Measurements from ENCODE around the gene UQCRC1.

Gene UQCRC1

DNA sequence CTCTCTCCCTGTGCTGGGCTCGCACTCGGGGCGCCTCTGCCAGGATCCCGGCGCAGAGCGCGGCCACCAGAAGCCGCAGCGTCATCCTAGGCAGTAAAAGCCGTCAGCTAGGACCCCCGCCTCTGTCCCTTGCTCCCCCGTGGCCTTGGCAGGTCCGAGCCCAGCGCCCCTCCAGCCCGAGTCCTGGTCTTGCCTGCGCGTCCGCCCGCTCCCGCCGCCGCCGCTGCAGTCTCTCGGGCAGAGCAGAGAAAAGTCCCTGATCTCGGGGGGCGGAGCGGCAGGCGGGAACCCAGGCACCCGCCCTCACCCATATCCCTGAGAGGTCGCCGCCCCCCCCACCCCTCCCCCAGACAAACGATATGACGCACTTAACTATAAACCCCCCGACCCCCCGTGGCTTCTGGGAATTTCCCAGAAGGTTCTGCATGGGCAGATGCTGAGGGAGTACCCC is 14.3 kb downstream of the UQCRC1 start, which contains the start of gene COL7A1:
Gene COL7A1 (minus strand): TSS at position 255 of the 451 bp plus-strand sequence. CDS start 170 bp downstream, at position 85.
- H2AFZ ChIP-seq (ENCODE audit: low read depth, low read length): no peak within 1 kb of the TSS
- no peak for ATAC-seq (ENCODE audit: insufficient read depth, low read depth)

DNA sequence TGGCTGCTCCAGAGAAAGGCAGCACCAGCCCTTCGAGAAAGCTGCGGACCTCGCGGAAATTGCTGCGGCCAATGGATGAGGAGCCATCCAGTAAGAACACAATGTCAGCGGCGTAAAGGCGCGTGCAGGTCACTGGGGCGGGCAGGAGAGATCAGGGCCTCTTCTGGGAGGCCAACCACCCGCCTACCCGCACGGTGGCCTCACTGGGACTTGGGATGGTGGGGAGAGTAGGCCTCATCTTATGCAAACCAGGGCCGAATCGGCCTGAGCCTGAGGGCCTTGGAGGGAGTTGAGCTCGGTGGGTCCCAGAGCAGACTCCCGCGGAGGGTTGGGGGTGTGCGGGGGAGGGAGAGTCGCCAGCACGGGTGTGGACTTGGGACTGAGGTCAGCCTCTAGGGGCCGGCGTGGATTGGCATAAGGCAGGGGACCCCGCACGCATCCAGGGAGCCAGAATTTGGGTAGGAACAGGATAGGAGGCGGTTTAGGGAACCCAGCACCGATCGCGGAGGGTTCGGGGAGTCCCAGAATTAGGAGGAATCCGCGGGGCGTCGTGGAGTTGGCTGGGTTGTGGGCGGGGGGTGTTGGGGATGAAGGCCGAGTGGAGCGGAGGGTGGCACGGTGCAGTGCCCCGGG is 14.9 kb downstream of the UQCRC1 start:
- Histone ChIP-seq H3K27ac (ENCODE audit: low read length) (no peak overlapping the region), H2AFZ (ENCODE audit: low read depth, low read length) (no peak overlapping the region), H3K4me3 (ENCODE audit: low read depth in 1 of 2, low read length in 2 of 2) (no peak overlapping the region)

More for the DNA sequence above, 14.3 kb downstream of the UQCRC1 start, which contains the start of gene COL7A1:
- Histone ChIP-seq H3K9me3 (ENCODE audit: insufficient read depth, low read length, severe bottlenecking) (no peaks in the 10 kb centered on the region), H4K20me1 (ENCODE audit: insufficient read depth, low read length) (peaks cover 13% of the 10 kb centered on the region; the same call in 1 of the 2 replicates), H3K9ac (ENCODE audit: low read depth, low read length) (no peak within 1 kb of the TSS), H3K79me2 (ENCODE audit: insufficient read depth, low read length) (no peaks in the 10 kb centered on the region), H3K27me3 (ENCODE audit: insufficient read depth, low read length, poor library complexity) (no peaks in the 10 kb centered on the region), H3K4me3 (ENCODE audit: low read depth in 1 of 2, low read length in 2 of 2) (no peak within 1 kb of the TSS), H3K4me2 (ENCODE audit: insufficient read depth, low read length) (no peak within 1 kb of the TSS), H3K36me3 (ENCODE audit: insufficient read depth, low read length) (peaks cover 26% of the 10 kb centered on the region), H3K27ac (ENCODE audit: low read length) (no peak within 1 kb of the TSS), H3K4me1 (ENCODE audit: insufficient read depth, low read length) (no peaks in the 10 kb centered on the region)
- TF ChIP-seq, protein P1, sequence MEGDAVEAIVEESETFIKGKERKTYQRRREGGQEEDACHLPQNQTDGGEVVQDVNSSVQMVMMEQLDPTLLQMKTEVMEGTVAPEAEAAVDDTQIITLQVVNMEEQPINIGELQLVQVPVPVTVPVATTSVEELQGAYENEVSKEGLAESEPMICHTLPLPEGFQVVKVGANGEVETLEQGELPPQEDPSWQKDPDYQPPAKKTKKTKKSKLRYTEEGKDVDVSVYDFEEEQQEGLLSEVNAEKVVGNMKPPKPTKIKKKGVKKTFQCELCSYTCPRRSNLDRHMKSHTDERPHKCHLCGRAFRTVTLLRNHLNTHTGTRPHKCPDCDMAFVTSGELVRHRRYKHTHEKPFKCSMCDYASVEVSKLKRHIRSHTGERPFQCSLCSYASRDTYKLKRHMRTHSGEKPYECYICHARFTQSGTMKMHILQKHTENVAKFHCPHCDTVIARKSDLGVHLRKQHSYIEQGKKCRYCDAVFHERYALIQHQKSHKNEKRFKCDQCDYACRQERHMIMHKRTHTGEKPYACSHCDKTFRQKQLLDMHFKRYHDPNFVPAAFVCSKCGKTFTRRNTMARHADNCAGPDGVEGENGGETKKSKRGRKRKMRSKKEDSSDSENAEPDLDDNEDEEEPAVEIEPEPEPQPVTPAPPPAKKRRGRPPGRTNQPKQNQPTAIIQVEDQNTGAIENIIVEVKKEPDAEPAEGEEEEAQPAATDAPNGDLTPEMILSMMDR (IDR thresholded peaks at IDR 0.05; ENCODE audit: borderline replicate concordance, extremely low read depth, low read length, poor library complexity, severe bottlenecking): no peak
- no peak for TF ChIP-seq EZH2 (IDR thresholded peaks at IDR 0.05; ENCODE audit: borderline replicate concordance, low read depth, low read length, severe bottlenecking)
- no peak for DNase-seq

DNA sequence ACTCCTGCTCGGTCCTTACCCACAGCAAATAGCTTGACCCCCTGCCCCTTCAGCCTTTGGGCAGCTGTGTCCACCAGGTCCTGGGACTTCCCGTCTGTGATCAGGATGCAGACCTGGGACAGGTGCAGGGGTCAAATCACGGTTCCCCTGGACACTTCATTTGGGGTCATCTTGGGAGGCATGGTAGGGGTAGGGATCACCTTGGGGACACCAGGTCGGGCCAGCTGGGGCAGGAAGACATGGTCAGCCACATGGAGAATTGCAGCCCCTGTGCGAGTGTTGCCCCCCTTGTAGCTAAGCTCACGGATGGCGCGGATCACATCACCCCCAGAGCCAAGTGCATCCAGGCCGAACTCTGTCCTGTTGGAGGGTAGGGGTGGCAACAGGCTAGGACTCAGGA is 16.1 kb downstream of the UQCRC1 start:
- no peak for ATAC-seq (ENCODE audit: insufficient read depth, low read depth)
- H3K4me2 ChIP-seq (ENCODE audit: insufficient read depth, low read length): no peak overlapping the region
- H2AFZ ChIP-seq (ENCODE audit: low read depth, low read length): no peak overlapping the region
- H3K79me2 ChIP-seq (ENCODE audit: insufficient read depth, low read length): no peaks in the 10 kb centered on the region
- H3K4me1 ChIP-seq (ENCODE audit: insufficient read depth, low read length): no peaks in the 10 kb centered on the region
- H3K4me3 ChIP-seq (ENCODE audit: low read depth in 1 of 2, low read length in 2 of 2): no peak overlapping the region
- peaks cover 8% of the 10 kb centered on the region for H3K36me3 ChIP-seq (ENCODE audit: insufficient read depth, low read length)
- H3K27ac ChIP-seq (ENCODE audit: low read length): no peak overlapping the region
- TF ChIP-seq EZH2 (IDR thresholded peaks at IDR 0.05; ENCODE audit: borderline replicate concordance, low read depth, low read length, severe bottlenecking): no peak
- TF ChIP-seq, protein P1 (IDR thresholded peaks at IDR 0.05; ENCODE audit: borderline replicate concordance, extremely low read depth, low read length, poor library complexity, severe bottlenecking): no peak
- no peaks in the 10 kb centered on the region for H3K27me3 ChIP-seq (ENCODE audit: insufficient read depth, low read length, poor library complexity)
- no peaks in the 10 kb centered on the region for H3K9me3 ChIP-seq (ENCODE audit: insufficient read depth, low read length, severe bottlenecking)
- H3K9ac ChIP-seq (ENCODE audit: low read depth, low read length): no peak overlapping the region
- DNase-seq: no peak
- H4K20me1 ChIP-seq (ENCODE audit: insufficient read depth, low read length): peaks cover 21% of the 10 kb centered on the region; the same call in 1 of the 2 replicates

More for the DNA sequence above, 14.9 kb downstream of the UQCRC1 start:
- Histone ChIP-seq H3K27me3 (ENCODE audit: insufficient read depth, low read length, poor library complexity) (no peaks in the 10 kb centered on the region), H3K4me2 (ENCODE audit: insufficient read depth, low read length) (no peak overlapping the region), H3K4me1 (ENCODE audit: insufficient read depth, low read length) (no peaks in the 10 kb centered on the region), H3K9me3 (ENCODE audit: insufficient read depth, low read length, severe bottlenecking) (no peaks in the 10 kb centered on the region), H3K36me3 (ENCODE audit: insufficient read depth, low read length) (peaks cover 20% of the 10 kb centered on the region), H4K20me1 (ENCODE audit: insufficient read depth, low read length) (peaks cover 13% of the 10 kb centered on the region; the same call in 1 of the 2 replicates), H3K9ac (ENCODE audit: low read depth, low read length) (no peak overlapping the region), H3K79me2 (ENCODE audit: insufficient read depth, low read length) (no peaks in the 10 kb centered on the region)
- TF ChIP-seq, protein P1 (IDR thresholded peaks at IDR 0.05; ENCODE audit: borderline replicate concordance, extremely low read depth, low read length, poor library complexity, severe bottlenecking): no peak
- TF ChIP-seq EZH2 (IDR thresholded peaks at IDR 0.05; ENCODE audit: borderline replicate concordance, low read depth, low read length, severe bottlenecking): no peak
- ATAC-seq (ENCODE audit: insufficient read depth, low read depth) (no peak), DNase-seq (no peak)
